HG03432 (cell line): Measurements from ENCODE around the gene SLC49A3.
"Not testable (repeated sequence)": the region's sequence is repeated elsewhere in the genome, so short reads cannot be mapped to it uniquely, and the experiment has no call there.

ENCODE experiments used
- ATAC-seq: cut with Tn5 transposase; IDR thresholded peaks from one replicate; pipeline ENCODE4 v1.9.1; 2021; ENCODE audit warnings: mild to moderate bottlenecking, moderate library complexity; ENCODE audit not compliant: unreplicated experiment

SLC49A3 gene

DNA sequence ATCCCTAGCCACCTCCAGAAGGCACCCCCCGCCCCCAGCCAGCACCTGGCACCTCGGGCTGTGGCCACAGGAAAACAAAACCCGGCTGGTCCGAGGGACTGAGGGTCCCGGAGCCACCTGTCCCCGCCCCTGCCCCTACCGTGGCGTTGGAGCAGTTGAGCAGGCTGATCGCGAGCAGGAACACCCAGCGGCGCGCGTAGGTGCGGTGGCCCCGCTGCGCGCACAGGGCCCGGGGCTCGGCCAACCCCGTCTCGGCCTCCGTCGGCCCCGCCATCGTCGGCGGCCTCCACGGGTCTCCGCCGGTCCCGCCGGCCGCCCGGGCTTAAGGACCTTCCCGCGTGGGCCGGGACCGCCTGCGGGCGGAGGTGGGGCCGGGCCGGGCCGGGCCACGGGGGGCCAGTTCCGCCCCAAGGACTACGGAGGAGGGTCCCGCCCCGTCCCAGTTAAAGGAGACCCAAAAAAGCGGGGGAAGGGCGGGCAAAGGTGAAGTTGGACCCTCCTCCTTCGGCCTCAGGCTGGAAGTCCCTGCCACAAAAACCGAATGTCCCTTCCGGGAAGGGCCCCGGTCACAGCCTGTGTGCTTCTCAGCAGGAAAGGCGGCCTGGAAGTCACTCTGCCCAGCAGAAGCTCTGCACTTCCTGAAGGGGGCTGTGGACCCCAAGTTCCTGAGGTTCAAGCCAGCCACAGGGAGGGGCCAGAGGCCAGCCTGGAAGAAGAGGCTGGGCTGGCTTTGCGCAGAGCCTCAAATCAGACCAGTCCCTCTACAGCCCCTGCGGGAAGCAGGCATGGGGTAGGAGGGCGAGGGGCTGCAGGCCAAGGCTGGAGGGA is at the start of gene SLC49A3:
TSS of gene SLC49A3 (minus strand) at position 298 of the 828 bp plus-strand sequence. CDS start at position 274, 24 bp downstream.
- no peak for ATAC-seq

- not testable (repeated sequence) for ATAC-seq
Measured at GRCh38 chr4:736561-736960, 47.6 kb upstream of the SLC49A3 start.

DNA sequence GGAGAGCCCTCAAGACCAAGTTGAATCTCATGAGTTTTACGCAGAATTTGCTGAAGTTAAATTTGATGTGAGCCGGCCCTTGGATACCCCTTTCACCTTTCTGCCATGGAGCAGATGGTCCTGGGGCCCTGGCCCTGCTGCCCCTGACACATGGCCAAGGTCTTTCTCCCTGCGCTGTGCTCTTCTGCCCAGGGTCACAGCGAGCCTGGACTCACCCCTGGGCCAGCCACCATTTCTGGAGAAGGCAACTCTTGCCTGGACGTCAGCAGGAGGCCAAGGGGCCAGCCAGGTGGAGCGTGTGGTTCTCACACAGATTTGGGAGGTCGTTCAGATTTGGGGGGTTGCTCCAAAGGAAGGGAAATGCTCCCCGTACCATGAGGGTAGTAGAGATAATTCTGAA is 46.6 kb upstream of the SLC49A3 start:
- ATAC-seq: no peak

GRCh38 chr4:734951-735350 is 46.0 kb upstream of the SLC49A3 start:
- ATAC-seq: no peak

- no peak for ATAC-seq
Measured at GRCh38 chr4:734075-734474, 45.1 kb upstream of the SLC49A3 start.

DNA sequence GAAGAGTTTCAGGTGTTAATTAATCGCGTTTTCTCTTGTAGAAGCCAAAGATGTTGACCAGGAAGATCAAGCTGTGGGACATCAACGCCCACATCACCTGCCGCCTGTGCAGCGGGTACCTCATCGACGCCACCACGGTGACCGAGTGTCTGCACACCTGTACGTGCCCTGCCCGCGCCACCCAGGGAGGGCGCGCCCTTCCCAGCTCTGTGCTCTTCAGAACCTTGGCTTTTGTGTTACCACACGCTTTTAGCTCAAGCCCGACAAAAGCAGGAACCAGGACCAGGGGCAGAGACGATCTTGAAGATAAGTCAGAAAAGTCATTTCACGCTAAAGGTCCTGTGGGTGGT is 44.7 kb upstream of the SLC49A3 start:
- no peak for ATAC-seq

DNA sequence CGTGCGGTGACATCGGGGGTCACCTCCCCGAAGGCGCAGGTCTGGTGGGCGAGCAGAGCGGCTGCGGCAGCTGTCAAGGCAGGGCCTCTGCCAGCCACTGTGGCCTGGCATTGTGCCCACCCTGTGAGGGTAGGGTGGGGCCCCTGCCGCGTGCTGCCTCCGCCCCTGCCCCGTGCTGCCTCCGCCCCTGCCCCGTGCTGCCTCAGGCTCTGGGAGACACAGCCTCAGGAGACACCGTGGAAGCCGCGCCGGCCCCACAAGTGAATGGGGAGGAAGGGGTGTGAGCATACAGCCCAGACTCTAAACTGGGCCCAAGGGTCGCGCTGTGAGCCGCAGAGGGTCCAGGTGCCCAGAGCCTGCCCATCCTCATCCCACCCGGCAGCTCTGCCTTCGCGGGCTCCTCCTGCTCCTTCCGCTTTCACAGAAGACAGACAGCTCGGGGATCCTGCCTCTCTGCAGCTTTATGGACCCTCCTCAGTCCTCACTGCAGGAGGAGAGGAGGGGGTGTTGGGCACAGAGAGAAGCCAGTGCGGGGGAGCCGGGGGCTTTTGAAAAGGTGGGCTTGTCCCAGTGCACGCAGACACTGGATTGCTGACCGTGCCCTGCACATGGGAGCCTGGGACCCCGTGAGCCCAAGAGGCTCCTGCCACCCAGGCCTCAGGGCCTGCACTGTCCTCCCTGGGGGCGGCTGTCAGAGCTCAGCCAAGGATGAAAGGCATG is 44.1 kb upstream of the SLC49A3 start:
- ATAC-seq: no peak

- no peak for ATAC-seq
Measured at GRCh38 chr4:732486-732885, 43.5 kb upstream of the SLC49A3 start.

GRCh38 chr4:731954-732353 is 43.0 kb upstream of the SLC49A3 start:
- ATAC-seq: not testable (repeated sequence)

- not testable (repeated sequence) for ATAC-seq
Measured at GRCh38 chr4:730946-731904, 42.3 kb upstream of the SLC49A3 start.

DNA sequence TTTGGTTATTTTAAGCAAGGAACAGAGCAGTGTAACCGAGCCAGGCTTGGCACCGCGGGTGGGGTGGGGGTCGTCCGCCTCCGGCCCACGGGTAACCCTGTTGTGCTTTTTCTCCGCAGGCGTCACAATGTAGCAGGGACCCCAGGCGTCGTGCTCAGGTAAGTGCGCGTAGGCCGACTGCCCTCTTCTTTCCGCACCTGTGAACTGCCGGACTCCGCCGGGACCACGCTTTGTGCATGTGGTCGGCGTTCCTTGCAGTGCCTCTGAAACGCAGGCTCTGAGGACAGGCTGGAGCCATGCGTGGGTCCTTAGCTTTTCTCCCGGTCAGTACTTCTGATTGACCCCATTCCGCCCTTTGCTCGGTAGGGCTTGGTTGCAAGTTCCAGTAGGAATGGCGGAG is 41.6 kb upstream of the SLC49A3 start:
- no peak for ATAC-seq

DNA sequence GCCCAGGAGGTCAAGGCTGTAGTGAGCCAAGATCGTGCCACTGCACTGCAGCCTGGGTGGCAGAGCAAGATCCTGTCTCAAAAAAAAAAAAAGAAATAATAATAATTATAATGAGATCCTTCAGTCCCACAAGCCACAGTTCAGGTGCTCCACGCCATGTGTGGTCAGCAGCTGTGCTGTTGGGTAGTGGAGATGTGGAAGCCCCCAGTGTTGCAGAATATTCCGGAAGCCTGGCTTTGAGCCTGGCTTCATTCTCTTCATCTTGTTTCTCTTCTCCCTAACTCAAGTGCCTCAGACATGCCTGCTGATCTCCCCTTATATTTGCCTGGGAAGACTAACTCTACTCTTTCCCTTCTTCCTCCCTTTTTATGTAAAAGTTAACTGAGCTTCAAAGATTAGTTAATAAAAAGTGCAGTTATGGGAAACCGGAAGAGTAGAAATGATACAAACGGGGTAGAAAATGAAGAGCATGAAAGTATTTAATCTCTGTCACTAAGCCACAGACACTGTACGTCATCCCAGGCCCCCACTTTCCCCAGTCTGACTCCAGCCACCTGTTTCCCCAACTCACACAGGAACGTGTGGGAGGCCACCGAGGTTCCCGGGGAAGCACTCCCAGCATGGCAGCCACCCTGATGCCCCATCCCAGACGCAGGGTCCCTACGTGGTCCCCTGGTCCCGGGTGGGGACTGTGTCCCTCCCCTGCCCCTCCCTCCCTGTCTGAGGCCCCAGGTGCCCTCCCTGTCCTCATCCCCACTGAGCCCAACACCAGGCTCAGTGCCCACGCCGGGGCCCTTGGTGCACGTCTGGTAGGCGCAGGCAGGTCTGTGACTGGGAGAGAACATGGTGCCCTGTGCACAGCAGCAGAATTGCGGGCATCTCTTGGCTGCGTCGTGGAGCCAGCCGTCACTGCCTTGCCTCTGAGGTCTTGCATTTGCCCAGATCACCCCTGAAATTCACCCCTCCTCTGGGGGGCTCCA is 40.7 kb upstream of the SLC49A3 start:
- ATAC-seq: no peak

- ATAC-seq: no peak
Measured at GRCh38 chr4:727576-727975, 38.6 kb upstream of the SLC49A3 start.

DNA sequence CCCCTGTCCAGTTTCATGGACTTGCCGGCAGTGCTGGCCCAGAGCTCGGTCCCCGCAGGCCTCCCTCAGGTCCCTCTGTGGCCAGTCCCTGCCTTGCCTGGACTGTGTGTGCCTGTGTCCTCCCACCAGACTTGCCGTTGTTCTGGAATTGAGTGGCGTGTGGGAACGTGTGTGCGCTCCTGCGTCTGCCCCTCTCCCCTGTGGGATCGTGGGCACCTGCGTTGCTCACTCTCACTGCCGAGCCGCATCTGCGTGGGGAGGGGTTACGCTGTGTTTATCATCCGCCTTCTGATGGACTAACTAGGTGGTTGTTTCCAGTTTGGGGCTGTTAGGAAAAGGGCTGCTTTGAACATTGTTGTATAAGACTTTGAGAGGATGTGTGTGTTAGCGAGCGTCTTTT is 37.9 kb upstream of the SLC49A3 start:
- ATAC-seq: no peak

GRCh38 chr4:726235-726787 is 37.4 kb upstream of the SLC49A3 start:
- ATAC-seq: no peak

DNA sequence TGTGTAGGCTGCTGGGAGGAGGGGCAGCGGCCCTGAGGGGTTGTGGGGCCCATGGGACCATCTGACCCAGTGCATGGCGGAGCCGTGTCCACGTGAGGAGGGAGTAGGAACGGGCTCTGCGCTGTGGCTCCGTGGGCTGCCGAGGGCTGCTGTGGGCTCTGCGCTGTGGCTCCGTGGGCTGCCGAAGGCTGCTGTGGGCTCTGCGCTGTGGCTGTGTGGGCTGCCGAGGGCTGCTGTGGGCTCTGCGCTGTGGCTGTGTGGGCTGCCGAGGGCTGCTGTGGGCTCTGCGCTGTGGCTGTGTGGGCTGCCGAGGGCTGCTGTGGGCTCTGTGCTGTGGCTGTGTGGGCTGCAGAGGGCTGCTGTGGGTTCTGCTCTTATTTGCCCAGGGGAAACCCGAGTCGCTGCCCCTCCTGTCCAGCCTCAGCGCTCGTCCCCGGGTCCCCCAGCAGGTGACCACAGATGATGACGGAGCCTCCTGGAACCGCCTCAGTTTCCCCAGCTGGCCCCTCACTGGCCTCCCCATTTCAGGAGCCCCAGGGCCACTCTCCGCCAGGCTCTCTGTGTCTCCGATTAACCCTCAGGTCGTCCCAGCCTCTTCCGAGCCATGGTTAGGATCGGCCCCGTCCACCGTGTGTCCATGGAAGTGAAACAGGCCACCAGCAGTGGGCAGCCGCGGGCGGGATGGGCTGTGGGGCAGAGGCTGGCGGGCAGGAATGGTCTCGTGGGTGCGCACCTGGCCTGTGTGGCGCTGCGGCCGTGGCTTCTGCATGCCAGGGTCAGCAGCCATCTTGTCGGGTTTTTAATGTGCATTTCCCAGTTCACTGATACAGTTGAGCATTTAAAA is 36.7 kb upstream of the SLC49A3 start:
- ATAC-seq: no peak

GRCh38 chr4:723751-724530 is 35.0 kb upstream of the SLC49A3 start:
- ATAC-seq: no peak

GRCh38 chr4:722851-723360 is 34.0 kb upstream of the SLC49A3 start:
- no peak for ATAC-seq
